GM23338 (cell line): ENCODE results near the gene SLC25A34.

Experiments used
- CTCF ChIP-seq, 2 experiments: fragments of 200-600 bp in 1 of 2; sonication (generic) in 1 of 2; conservative IDR thresholded peaks; 2 replicates each; pipeline versions ENCODE4 v1.5.1 to v1.6.1; 2016 to 2017; ENCODE audit warnings: antibody characterized with exemption in 2 of 2, low read depth in 2 of 2, mild to moderate bottlenecking in 2 of 2, moderate library complexity in 1 of 2
- STAT1 ChIP-seq: IDR thresholded peaks from one replicate; pipeline ENCODE4 v1.6.1; 2016; ENCODE audit warnings: antibody characterized with exemption; ENCODE audit not compliant: unreplicated experiment
- TF ChIP-seq, protein P1 (sequence below): IDR thresholded peaks from one replicate; pipeline ENCODE4 v1.6.1; 2018; ENCODE audit warnings: antibody characterized with exemption; ENCODE audit not compliant: unreplicated experiment

GRCh38 chr1:15712168-15712567, 23.9 kb upstream of the SLC25A34 start:
- TF ChIP-seq STAT1: no peak
- TF ChIP-seq, protein P1, sequence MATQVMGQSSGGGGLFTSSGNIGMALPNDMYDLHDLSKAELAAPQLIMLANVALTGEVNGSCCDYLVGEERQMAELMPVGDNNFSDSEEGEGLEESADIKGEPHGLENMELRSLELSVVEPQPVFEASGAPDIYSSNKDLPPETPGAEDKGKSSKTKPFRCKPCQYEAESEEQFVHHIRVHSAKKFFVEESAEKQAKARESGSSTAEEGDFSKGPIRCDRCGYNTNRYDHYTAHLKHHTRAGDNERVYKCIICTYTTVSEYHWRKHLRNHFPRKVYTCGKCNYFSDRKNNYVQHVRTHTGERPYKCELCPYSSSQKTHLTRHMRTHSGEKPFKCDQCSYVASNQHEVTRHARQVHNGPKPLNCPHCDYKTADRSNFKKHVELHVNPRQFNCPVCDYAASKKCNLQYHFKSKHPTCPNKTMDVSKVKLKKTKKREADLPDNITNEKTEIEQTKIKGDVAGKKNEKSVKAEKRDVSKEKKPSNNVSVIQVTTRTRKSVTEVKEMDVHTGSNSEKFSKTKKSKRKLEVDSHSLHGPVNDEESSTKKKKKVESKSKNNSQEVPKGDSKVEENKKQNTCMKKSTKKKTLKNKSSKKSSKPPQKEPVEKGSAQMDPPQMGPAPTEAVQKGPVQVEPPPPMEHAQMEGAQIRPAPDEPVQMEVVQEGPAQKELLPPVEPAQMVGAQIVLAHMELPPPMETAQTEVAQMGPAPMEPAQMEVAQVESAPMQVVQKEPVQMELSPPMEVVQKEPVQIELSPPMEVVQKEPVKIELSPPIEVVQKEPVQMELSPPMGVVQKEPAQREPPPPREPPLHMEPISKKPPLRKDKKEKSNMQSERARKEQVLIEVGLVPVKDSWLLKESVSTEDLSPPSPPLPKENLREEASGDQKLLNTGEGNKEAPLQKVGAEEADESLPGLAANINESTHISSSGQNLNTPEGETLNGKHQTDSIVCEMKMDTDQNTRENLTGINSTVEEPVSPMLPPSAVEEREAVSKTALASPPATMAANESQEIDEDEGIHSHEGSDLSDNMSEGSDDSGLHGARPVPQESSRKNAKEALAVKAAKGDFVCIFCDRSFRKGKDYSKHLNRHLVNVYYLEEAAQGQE: no peak
- no peak for TF ChIP-seq CTCF (conservative IDR thresholded peaks at IDR 0.05; ENCODE audit: low read depth in 2 of 2)
